GM18867 (cell line): ENCODE data around the gene PIGQ.
A peak's percentile ranks its signal among the peaks of the same experiment; 100 is the strongest.

Source experiments
- ATAC-seq: cut with Tn5 transposase; IDR thresholded peaks from one replicate; pipeline ENCODE4 v1.9.1; 2021; ENCODE audit warnings: mild to moderate bottlenecking, moderate library complexity; ENCODE audit not compliant: unreplicated experiment

The PIGQ gene

DNA sequence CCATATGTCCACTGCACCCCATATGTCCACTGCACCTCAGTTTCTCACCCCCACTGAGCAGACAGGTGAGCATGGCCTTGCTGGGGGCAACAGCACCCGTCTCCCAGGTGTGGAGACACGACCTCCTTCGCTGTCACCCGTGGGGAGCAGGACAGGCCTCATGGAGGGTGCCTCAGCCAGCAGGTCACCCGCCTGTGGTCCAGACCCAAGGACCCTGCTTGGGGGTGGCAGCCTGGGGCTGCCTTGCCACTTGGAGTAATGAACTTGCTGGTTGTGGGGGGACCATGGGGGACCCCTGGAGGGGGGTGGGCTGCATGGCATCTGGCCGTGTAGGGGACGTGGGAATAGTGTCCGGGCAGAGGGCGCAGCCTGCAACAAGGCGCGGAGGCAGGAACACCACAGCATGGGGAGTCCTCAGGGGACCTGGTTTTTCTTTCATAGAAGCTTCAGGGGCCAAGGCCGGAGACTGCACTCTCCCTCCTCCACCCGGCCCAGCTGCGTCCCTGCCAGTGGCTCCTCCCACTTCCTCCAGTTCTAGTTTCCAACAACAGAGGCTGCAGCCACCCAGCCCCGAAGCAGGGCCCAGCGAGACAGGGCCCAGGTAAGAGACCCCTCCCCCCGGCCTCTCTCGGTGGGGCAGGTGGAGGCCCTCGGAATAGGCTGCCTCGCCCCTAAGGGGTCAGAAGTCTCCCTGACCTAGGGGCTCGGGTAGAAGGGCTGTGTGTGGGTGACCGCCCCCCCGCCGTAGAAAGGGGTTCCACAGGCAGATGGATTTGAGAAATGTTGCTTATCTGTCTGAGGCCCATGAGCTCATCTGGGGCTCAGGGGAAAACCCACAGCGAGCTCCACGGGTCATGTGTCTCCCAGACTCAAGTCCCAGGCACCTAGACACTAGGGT, 3.0 kb upstream of the PIGQ start, which contains the start of gene NHLRC4:
Gene NHLRC4, plus strand, starts transcription at position 531 of the 898 bp plus-strand sequence. CDS start 1,043 bp downstream, outside the sequence.
- peak; percentile 43 for ATAC-seq

DNA sequence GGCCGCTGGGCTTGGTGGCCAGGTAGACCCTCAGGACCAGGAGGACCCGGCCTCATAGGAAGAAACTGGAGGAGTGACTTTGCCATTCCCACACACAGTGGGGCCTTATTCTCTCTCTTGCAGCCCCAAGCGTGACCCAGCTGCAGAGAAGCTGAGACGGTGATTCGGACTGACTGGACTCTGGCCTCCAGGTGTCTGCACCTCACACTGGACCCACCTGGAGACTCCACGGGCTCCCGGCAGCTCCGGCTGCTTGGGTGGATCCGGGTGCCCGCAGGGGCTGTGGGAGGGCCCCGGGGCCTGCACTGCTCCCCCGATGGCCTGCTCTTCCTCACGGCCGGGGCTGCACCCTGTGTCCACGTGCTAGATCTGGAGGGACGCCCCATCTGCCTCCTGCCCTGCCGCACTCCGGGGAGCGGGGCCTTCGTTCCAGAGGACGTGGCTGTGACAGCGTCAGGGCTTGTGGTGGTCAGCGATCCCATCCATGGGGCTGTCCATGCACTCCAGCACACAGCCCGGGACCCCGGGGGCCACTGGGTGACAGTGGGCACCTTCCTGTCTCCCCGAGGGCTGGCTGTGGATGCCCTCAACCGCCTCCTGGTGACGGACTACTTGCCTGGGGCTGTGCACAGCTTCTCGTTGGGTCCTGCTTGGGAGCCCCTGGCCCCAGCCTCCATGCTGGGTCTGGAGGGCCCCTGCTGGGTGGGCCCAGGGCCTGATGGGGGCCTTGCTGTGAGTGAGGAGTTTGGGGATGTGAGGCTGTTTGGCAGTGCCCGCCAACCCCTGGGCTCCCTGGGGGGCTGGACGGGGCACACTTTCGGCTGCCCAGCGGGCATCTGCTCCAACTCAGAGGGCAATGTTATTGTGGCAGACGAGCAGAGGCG, 2.2 kb upstream of the PIGQ start:
- ATAC-seq: no peak

DNA sequence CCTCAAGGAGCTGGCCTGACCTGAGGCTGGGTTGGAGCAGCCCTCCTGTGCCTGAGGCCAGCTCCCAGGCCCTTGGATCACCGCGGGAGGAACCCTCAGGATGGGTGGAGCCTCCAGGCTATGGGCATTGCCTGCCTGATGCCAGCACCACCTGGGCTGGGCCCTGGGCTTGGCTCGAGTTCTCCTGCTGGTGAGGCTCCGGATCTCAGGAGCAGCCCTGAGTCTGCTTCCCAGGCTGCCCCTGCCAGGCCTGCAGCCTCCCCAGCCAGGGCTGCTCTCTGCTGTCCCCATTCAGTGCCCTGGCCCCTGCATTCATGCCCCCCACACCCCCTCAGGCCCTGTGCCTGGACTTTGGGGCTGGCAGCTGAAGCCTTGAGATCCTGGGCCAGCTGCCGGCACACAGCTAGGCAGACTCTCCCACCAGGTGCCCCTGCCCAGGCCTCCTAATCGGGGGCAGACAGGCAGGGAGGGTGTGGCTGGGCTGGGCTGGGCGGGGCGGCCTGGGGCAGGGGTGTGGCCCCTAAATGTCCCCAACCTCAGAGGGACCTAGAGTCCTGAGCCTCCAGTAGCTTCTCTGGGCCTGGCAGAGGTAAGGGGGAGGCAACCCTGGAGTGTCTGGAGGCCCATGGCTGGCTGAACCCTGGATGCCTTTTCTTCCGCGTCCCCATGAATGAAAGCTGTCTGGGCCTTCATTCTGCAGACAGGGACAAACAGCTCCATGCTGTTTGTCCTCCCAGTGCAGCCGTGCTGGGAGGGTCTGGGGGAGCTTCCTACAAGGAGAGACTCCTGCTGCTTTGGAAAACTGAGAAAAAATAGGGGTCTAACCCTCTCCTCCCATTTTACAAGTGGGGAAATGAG, 1.1 kb upstream of the PIGQ start:
- ATAC-seq: no peak

DNA sequence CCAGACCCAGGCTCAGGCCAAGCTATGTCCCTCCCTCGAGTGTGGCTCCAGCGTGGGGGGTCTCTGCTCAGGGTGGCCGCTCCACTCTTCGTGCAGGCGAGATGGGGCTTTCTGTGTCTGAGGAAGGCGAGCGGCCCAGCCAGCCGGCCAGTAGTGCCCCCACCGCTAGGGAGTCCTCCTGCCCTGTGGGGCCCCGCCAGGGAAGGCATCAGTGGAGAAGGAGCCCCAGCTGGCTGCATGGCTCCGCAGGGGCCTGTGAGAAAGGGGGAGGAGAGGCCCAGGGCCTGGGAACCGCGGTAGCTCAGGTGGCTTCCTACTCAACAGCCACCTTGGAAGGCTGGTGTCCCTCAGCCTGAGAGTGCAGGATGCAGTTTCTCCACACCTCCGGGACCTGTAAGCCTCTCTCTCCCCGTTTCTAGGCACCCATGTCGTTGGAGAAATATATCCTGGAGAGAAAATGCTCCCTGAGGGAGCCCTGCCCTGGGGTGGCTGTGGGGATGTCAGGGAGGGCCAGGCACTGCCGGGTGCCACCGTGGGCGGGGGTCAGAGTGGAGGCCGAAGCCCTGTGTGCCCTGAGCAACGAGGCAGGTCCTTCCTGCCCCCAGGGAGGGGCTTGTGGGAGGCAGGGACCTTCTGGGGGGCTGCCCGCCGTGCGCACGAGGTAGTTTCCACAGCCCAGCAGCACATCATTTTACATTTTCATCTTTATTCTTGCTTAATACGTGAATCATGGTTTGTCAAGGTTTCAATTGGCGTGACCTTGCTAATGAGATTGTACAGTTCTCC, 3.3 kb downstream of the PIGQ start:
- ATAC-seq: no peak

DNA sequence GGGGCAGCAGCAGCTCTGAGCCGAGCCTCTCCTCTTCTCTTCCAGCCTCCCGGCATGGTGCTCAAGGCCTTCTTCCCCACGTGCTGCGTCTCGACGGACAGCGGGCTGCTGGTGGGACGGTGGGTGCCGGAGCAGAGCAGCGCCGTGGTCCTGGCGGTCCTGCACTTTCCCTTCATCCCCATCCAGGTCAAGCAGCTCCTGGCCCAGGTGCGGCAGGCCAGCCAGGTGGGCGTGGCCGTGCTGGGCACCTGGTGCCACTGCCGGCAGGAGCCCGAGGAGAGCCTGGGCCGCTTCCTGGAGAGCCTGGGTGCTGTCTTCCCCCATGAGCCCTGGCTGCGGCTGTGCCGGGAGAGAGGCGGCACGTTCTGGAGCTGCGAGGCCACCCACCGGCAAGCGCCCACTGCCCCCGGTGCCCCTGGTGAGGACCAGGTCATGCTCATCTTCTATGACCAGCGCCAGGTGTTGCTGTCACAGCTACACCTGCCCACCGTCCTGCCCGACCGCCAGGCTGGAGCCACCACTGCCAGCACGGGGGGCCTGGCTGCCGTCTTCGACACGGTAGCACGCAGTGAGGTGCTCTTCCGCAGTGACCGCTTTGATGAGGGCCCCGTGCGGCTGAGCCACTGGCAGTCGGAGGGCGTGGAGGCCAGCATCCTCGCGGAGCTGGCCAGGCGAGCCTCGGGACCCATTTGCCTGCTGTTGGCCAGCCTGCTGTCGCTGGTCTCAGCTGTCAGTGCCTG, 4.4 kb downstream of the PIGQ start:
- ATAC-seq: no peak

DNA sequence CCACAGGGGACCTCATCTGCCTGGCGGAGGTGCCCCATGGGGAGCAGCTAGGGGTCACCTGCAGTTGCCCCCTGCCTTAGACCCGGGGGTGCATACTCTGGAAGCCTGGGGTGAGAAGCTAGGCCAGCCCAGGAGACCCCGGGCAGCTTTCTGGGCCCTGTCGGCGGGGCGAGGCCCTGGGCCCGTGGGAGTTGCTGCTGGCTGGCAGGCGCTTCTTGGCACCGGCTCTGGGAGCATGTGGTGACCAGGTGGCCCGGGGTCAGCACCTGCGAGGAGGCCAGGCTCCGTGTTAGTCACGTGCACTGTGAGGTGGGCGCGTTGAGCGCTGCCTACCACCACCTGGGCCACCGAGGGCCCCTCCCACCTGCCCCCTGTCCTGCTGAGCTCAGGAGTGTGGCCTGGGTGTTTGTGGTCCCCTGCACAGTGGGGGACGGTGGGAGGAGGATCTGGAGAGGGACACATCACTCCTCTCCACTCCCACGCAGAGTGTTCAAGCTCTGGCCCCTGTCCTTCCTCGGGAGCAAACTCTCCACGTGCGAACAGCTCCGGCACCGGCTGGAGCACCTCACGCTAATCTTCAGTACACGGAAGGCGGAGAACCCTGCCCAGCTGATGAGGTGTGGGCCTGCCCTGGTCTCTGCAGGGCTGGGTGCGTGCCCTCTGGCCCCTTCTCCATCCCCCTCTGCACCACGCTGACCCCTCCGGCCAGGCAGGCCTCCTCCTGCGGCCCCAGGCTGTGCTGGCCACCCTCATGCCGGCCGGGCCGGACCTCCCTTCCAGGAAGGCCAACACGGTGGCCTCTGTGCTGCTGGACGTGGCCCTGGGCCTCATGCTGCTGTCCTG, 5.8 kb downstream of the PIGQ start:
- ATAC-seq: no peak

DNA sequence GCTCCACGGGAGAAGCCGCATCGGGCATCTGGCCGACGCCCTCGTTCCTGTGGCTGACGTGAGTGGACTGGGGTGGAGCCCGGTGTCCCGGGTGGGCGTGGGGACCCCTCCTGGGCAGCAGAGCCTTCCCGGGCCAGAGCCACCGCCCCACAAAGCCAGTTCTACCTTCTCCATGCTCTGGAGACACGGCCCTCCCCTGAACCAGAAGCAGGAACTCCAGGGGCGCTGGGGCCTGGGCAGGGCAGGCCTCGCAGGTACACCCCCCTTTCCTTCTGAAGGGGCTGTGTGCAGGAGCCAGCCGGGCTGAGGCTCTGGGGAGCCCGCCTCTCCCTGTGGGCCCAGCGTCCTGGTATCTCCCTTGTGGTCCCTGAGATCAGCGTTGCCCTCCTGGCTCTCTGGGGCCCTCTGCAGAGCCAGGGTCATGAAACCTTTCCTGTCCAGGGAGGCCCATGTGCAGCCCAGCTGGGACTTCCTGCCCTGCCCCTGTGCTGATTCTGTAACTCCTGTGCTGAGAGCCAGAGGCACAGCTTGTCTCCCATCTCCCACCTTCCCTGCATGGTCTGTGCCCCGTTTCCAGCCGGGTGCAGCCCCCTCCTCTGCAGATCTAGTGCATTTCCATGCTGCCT, 6.5 kb downstream of the PIGQ start:
- ATAC-seq: no peak

DNA sequence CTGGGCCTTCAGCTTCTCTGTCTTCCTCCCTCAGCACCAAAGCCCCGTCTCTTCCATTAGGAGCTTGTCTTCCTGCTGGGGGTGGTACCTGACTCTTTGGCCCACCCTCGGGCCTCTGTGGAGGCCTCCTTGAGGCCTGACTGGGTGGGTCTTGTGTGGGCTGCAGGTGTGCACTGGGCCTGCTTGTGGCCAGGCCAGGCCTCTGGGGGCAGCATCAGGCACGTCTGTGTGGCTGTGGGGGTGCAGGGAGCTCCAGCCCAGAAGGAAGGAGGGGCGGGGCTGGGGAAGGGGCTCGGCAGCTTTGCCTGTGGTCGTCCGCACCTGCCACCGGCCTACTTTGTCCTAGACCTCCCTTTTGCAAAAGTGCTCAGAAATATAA, 7.0 kb downstream of the PIGQ start:
- no peak for ATAC-seq

DNA sequence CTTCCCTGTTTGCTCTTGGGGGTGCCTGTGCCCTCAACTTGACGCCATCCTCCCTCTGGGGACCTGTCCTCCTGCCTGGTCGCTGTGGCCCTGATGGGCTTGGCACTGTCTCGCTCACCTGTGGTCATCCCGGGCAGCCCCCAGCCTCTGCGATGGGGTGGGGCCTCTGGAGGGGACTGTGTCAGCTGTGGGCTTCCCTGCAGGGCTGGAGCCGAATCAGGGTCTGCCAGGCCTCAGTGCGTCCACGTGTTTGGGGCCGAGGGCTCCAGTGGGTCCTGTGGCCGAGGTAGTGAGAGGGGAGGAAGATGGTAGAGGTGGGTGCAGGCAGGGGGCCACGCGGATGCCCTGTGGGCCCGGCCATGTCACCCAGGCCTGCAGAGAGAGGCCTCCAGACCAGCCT, 8.0 kb downstream of the PIGQ start:
- ATAC-seq: no peak

DNA sequence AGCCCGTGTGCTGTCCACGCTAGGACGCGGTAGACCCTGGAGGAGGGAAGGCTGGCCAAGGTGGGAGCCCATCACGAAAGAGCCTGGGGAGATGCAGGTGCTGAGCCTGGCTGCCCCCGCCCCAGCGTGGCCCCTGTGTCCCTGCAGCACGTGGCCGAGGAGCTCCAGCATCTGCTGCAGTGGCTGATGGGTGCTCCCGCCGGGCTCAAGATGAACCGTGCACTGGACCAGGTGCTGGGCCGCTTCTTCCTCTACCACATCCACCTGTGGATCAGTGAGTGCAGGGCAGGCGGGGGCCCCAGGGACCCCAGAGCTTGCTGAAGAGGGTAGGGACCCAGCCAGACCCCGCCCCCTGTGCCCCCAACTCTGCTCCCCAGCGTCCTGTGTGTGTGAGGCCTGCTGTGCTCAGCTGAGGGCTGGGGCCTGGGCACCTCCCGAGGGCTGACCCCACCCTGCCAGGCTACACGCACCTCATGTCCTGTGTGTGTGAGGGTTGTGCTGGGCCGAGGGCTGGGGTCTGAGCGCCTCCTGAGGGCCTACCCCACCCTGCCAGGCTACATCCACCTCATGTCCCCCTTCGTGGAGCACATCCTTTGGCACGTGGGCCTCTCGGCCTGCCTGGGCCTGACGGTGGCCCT, 8.6 kb downstream of the PIGQ start:
- ATAC-seq: no peak

DNA sequence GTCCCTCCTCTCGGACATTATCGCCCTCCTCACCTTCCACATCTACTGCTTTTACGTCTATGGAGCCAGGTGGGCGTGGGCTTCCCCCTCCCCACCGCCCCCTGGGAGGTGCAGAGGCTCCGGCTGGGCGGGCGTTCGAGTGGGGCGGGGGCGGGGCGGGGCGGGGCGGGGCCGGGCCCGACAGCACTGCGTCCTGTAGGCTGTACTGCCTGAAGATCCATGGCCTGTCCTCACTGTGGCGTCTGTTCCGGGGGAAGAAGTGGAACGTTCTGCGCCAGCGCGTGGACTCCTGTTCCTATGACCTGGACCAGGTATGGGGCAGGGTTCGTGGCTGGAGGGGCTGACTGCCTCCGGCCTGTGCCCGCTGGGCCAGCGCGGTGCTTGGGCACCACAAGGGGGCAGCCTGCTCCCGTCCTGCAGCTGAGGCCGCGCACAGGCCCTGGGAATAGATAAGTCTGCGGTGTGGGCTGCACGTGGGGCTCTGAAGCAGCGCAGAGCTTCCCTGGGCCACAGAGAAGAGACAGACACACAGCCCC, 9.2 kb downstream of the PIGQ start:
- ATAC-seq: peak; percentile 53

DNA sequence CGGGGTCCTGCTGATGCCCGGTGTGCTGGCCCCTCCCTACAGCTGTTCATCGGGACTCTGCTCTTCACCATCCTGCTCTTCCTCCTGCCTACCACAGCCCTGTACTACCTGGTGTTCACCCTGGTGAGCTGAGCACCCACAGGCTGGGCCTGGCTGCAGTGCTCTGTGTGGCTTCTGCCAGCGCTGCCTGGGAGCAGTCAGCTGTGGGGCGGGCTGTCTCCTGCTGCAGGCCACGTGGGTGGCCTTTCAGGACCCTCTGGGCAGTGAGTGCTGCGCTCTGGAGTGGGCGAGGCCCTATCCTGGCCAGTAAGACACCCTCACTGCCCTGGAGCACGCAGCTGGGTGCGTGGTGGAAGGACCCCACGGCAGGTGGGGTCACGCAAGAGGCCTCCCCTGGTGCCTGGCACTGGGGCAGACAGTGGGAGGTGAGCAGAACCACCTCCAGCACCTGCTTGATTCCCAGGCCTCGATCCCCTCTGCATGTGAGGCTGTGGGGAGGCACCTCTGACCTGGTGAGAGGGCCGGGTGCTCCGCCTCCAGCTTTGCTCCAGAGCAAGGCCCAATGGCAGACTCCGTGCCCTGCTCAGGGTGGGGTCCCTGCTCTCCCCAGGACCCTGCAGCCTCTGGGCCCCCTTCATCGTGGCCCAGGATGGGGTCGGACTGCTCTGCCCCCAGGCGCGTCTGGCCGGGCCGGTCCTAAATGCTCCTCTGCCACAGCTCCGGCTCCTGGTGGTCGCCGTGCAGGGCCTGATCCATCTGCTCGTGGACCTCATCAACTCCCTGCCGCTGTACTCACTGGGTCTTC, 10.6 kb downstream of the PIGQ start:
- no peak for ATAC-seq

DNA sequence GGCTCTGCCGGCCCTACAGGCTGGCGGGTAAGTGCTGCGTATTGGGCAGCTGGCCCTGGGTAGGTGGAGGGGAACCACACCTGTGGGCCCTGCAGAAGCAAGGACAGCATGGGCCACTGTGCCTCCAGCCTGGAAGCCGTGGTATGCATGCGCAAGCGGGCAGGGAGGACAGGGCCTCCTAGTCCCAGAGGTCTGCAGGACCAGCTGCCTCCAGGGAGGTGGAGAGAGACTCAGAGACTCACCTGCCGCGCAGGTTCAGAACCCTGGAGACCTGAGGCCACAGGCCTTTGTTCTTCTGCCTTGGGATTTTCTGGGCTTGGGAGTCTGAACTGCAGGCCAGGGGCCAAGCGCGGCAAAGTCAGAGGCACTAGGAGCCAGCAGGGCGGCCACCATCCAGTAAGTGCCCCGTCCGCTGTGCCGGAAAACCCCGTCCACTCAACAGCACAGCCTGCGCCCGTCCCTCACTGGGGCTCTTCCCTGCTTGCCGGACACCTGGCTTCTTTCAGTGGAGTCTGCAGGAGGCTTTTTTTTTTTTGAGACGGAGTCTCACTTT, 11.3 kb downstream of the PIGQ start:
- ATAC-seq: no peak

DNA sequence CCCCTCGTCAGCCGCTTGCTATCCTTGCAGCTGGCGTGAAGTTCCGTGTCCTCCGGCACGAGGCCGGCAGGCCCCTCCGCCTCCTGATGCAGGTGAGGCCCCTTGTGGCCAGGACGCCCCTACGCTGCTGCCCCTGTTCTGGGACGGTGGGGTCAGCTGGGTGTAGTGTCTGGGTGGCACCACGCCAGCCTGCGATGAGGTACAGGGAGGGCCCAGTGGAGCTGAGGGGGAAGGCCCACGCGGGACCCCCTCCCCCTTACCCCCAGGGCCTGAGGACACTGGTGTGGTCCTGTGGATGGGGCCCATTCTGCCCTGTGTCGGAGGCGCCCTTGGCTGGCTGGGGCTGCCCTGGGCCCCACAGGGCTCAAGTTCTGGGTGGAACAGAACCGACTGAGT, 12.4 kb downstream of the PIGQ start:
- no peak for ATAC-seq

DNA sequence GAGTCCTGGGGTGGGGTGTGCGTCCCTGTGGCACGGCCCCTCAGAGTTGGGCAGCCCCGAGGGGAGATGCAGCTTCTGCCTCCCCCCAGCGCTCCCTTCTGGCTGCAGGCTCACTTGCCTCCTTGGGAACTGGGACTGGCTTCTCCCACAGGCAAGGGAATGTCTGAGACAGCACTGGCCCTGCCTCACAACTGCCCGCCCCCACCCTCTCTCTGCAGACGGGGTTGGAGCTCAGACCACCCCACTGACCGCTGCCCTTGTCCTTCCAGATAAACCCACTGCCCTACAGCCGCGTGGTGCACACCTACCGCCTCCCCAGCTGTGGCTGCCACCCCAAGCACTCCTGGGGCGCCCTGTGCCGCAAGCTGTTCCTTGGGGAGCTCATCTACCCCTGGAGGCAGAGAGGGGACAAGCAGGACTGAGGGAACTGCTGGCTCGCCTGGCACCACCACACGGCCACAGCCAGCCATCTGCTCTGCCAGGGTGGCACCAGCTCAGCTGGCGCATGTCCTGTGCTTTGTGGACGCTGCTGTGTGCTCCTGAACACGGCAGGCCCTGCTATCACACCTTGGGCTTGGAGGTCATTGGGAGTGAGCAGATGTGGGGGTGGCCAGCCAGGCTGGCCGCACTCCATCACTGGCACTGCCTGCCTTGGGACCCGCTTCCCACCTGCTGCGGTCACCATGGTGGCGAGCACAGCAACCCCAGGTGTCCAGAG, 13.0 kb downstream of the PIGQ start:
- no peak for ATAC-seq

DNA sequence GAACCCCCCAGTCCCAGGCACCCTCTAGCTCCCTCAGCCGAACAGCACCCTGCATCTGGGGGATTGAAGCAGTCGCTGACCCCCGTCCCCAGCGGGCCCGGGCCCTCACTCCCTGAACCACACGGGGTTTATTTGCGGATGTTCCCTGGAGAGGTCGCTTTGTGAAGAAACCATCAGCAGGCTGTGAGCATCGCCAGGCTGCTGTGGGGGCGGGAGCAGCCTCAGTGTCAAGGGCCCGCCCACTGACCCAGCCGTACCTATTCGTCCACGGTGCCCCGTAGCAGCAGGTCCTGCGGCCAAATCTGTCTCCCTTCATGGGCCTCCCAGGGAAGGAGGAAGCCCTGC, 13.7 kb downstream of the PIGQ start:
- no peak for ATAC-seq
